IMR-90 (cell line): Measurements from ENCODE around the gene PSKH1.

Experiments used
- CTCF ChIP-seq: conservative IDR thresholded peaks from 2 replicates; pipeline ENCODE4 v1.5.1; 2012; ENCODE audit warnings: mild to moderate bottlenecking, low read depth, low read length, improper control_type of control experiment
- POLR2A ChIP-seq: IDR thresholded peaks from 2 replicates; pipeline ENCODE4 v1.6.1; 2012; ENCODE audit warnings: mild to moderate bottlenecking, low read depth, low read length
- USF2 ChIP-seq: fragments of 150-350 bp; IDR thresholded peaks from 2 replicates; pipeline ENCODE4 v1.6.1; 2017; ENCODE audit warnings: mild to moderate bottlenecking, antibody characterized with exemption, low read length, low read depth

- peak; percentile 75 for TF ChIP-seq POLR2A
- TF ChIP-seq USF2, result no peak
- no peak for TF ChIP-seq CTCF
Observed at GRCh38 chr16:67968400-67969253, 75.6 kb downstream of the PSKH1 start, which contains the start of gene SLC12A4.
